T-helper 1 cell treated with Interleukin-12 subunit alpha and Interleukin-12 subunit beta and Interleukin-4 antibody, amounts not matched to agents 30 μg/mL and 1 μg/mL, for 36 hours (primary cell): ENCODE results near the gene MRPL23.
"Not testable (repeated sequence)": the region's sequence is repeated elsewhere in the genome, so short reads cannot be mapped to it uniquely, and the experiment has no call there.

Source experiments
- H3K27ac Mint-ChIP-seq: one replicate; pipeline ENCODE4 v1.8.0; 2021; ENCODE audit warnings: mild to moderate bottlenecking, mixed read lengths
- H3K27me3 Mint-ChIP-seq: one replicate; pipeline ENCODE4 v1.8.0; 2021; ENCODE audit warnings: low read depth, mixed read lengths
- H3K36me3 Mint-ChIP-seq: one replicate; pipeline ENCODE4 v1.8.0; 2021; ENCODE audit warnings: low read depth, mixed read lengths
- H3K4me1 Mint-ChIP-seq: one replicate; pipeline ENCODE4 v1.8.0; 2021; ENCODE audit warnings: low read depth, mixed read lengths
- H3K4me3 Mint-ChIP-seq: one replicate; pipeline ENCODE4 v1.8.0; 2021; ENCODE audit warnings: mild to moderate bottlenecking, moderate library complexity, mixed read lengths
- H3K9me3 Mint-ChIP-seq: one replicate; pipeline ENCODE4 v1.8.0; 2021; ENCODE audit warnings: mixed read lengths

MRPL23 gene

DNA sequence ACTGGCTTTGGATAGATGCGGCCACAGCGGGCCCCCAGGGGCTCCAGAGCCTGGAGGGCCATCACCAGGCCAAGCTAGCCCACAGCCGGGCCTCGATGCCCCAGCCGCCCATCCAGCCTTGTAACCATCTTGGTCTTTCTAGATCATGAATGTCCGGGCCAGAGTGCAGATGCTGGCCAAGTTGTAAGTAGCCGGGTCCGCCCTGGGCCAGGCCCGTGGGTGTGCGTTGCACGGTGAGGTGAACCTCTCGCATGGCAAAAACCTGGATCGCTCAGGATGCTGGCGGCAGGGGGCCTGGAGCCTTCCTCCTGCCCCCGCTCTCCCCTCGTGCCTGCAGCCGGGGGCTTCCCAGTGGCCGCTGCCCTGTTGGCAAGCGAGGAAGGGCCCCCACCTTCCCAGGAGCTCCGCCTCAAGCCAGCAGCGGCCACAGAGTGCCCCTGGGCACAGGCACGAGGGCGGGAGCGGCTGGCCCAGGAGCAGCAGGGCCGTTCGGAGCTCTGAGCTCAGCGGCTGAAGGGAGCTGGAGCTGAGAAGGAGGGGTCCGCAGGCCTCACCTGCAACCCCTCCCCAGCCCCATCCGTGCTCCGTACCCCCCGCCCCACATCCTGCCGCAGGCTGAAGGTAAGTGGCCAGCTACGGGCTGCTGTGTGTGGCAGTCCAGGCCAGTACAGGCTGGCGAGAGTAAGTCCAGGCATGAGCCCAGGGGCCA lies 10.9 kb upstream of the MRPL23 start:
- H3K36me3 Mint-ChIP-seq: no peaks in the 10 kb centered on the region
- no peak overlapping the region for H3K27ac Mint-ChIP-seq
- peaks cover 4% of the 10 kb centered on the region for H3K4me1 Mint-ChIP-seq
- H3K27me3 Mint-ChIP-seq: peaks cover 4% of the 10 kb centered on the region
- no peaks in the 10 kb centered on the region for H3K9me3 Mint-ChIP-seq
- H3K4me3 Mint-ChIP-seq: no peak overlapping the region

DNA sequence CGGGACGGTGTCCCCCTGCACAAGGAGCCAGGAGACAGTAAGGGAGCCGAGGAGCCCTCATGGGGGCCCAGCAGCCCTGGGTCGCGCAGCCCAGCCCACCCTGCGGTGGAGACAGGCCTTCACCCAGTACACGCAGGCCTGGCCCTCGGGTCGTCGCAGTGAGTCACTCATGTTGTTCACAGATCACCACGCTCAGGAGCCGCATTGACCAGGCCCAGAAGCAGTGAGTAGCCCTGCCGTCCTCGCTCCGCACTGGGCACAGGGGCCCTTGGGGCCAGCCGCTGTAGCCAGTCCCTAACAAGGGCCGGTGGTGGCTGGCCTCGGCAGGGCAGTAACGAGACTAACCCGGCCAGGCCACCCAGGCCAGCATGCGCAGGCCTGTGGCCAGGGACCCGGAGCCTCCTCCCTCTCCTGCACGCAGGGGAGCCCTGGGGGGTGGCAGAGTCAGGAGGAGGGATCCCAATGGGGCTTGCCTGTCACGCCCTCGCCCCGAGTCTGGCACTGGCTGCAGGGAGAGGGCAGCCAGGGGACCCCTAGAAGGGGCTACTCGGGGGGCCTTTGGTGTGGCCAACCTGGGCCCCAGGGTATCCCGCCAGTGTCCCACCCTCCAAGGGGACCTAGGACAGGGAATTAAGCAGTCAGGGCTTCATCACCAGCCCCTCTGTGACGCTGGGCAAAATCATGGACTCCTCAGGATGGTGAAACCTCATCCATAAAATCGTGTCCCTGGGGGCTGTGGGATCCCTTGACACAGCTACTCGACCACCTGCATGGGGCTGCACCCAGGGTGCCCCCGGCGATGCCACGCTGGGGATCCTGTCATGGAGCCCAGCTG lies 10.1 kb upstream of the MRPL23 start:
- H3K36me3 Mint-ChIP-seq: no peaks in the 10 kb centered on the region
- H3K27ac Mint-ChIP-seq: no peak overlapping the region
- no peak overlapping the region for H3K4me3 Mint-ChIP-seq
- peaks cover 4% of the 10 kb centered on the region for H3K4me1 Mint-ChIP-seq
- no peaks in the 10 kb centered on the region for H3K27me3 Mint-ChIP-seq
- no peaks in the 10 kb centered on the region for H3K9me3 Mint-ChIP-seq

DNA sequence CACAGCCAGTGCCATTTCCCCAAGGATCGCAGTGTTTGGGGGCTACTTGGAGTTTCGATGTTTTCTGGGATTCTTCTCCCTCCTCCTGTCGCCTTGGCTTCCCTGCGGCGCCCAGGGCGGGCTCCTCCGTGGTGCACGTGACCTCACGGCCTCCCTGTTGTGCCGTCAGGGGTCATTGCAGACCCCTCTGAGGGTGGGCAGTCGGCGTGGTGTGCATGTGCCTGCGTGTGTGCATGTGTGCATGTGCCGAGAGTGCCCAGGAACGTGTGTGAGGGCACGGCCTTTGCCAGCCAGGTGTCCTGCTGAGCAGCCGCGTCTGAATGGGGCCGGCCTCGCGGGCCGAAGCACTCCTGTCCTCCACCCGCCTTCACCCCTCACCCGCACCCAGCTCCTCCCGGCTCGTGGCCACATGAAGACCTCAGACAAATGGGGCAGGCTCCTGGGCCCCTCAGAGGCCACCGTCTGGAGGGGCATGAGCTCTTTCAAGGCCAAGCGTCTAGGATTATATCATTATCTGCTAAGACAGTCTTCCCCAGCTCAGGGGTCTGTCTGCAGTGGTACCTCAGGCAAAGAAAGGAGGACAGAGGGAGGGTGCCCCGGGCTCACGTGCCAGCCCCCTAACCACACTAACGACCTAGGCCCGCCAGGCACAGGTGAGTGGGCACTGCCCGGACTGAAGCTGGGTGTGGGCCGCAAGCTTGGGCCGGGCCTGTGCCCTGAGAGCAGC lies 9.4 kb upstream of the MRPL23 start:
- Mint-ChIP-seq H3K9me3 (no peaks in the 10 kb centered on the region), H3K4me1 (peaks cover 4% of the 10 kb centered on the region), H3K27ac (no peak overlapping the region), H3K4me3 (no peak overlapping the region), H3K27me3 (no peaks in the 10 kb centered on the region), H3K36me3 (no peaks in the 10 kb centered on the region)

DNA sequence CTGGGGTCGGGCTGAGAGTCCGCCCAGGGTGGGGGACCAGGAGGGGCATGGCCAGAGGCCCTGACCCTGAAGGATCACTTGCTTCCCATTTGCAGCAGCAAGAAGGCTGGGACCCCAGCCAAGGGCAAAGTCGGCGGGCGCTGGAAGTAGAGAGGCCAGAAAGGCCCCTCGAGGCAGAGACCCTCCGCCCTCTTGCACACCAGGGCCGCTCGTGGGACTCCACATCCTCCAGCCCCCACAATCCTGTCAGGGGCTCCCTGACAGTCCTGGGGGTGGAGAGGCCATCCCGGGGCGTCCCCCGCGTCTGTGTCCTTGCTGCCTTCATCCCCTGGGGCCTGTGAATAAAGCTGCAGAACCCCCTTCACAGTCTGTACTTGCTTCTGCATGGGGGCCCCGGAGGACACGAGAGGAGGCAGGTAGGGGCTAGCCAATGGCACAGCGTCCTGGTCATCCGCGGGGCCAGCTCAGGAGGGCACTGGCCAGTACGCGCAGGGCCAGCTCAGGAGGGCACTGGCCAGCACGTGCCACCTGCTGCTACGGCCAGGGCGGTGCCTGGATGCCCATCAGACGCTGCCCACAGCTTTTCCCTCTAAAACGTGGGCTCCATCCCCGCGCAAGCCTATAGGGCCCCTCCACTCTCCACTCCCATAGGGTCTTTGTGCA lies 8.7 kb upstream of the MRPL23 start:
- Mint-ChIP-seq H3K27me3 (no peaks in the 10 kb centered on the region), H3K27ac (no peak overlapping the region), H3K4me3 (no peak overlapping the region), H3K36me3 (no peaks in the 10 kb centered on the region), H3K9me3 (no peaks in the 10 kb centered on the region), H3K4me1 (peaks cover 4% of the 10 kb centered on the region)

GRCh38 chr11:1939006-1939625 lies 8.0 kb upstream of the MRPL23 start:
- H3K4me3 Mint-ChIP-seq: no peak overlapping the region
- H3K4me1 Mint-ChIP-seq: peaks cover 4% of the 10 kb centered on the region
- no peaks in the 10 kb centered on the region for H3K27me3 Mint-ChIP-seq
- no peaks in the 10 kb centered on the region for H3K36me3 Mint-ChIP-seq
- no peaks in the 10 kb centered on the region for H3K9me3 Mint-ChIP-seq
- H3K27ac Mint-ChIP-seq: no peak overlapping the region

GRCh38 chr11:1939788-1940187 lies 7.3 kb upstream of the MRPL23 start:
- H3K4me1 Mint-ChIP-seq, H3K36me3 Mint-ChIP-seq, H3K9me3 Mint-ChIP-seq, H3K27me3 Mint-ChIP-seq, H3K4me3 Mint-ChIP-seq: not testable (repeated sequence)
- H3K27ac Mint-ChIP-seq: peak overlapping the region; percentile 33

DNA sequence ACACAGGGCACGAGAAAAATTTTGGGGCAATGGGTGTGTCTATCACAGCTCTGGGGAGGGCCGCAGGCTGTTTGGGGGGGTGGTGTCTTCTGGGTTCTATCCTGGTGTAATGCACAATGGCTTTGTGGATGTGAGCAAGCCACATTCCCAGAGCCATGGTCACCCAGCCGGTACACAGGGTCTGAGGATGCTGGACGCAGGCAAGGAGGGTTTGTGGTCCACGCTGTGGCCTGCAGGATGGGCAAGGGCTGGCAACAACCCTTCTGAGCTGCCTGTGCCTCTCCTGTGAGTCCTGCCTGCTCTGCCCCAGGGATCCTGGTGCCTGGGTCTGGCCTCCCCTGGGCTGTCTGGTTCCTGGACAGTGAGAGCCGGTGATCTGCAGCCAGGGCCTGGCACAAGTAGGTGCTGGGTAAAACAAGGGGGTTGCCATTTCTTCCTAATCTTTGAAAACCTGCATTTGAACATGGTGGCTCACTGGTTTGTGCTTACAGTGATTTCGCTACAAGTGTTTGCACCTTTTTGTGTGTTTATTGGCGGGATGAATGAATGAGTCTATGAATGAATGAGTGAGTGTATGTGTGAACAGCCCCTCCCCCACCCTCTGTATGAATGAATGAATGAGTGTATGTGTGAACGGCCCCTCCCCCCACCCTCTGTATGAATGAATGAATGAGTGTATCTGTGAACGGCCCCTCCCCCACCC lies 4.4 kb upstream of the MRPL23 start:
- H3K36me3 Mint-ChIP-seq: no peaks in the 10 kb centered on the region
- no peaks in the 10 kb centered on the region for H3K27me3 Mint-ChIP-seq
- H3K9me3 Mint-ChIP-seq: no peaks in the 10 kb centered on the region
- no peak overlapping the region for H3K27ac Mint-ChIP-seq
- H3K4me3 Mint-ChIP-seq: no peak overlapping the region
- H3K4me1 Mint-ChIP-seq: peaks cover 4% of the 10 kb centered on the region

DNA sequence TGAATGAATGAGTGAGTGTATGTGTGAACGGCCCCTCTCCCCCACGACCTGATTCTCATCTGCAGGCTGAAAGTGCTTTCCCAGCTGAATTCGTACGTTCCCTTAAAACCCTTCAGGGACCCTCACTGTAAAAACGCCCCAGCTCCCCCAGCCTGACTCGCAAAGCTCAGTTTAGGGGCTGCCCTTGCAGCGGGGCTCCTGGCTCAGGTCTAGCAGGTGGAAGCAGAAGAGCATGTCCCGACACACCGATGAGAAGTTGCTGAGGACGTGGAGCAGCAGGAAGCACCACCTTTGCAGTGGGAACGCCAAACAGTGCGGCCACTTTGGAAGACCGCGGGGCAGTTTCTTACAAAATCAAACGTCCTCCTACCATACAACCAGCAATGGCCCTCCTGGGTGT lies 3.6 kb upstream of the MRPL23 start:
- Mint-ChIP-seq H3K27me3 (no peaks in the 10 kb centered on the region), H3K4me1 (peaks cover 4% of the 10 kb centered on the region), H3K36me3 (no peaks in the 10 kb centered on the region), H3K9me3 (no peaks in the 10 kb centered on the region), H3K27ac (no peak overlapping the region), H3K4me3 (no peak overlapping the region)

DNA sequence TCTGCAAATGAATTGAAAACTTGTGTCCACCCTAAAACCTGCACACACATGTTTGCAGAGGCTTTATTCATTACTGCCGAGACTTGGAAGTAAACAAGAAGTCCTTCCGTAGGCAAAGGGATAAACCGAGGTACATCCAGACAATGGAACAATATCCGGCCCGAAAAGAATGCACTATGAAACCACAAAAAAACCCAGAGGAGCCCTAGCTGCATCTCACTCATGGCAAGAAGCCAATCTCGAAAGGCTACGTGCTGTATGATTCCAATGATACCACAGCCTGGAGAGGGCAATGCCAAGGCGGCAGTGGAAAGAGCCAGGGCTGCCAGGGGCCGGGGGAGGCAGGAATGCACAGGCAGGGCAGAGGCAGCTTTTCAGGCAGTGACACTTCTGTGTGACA lies 3.2 kb upstream of the MRPL23 start:
- Mint-ChIP-seq H3K36me3 (no peaks in the 10 kb centered on the region), H3K4me1 (peaks cover 4% of the 10 kb centered on the region), H3K9me3 (no peaks in the 10 kb centered on the region), H3K27me3 (no peaks in the 10 kb centered on the region), H3K4me3 (no peak overlapping the region), H3K27ac (no peak overlapping the region)

DNA sequence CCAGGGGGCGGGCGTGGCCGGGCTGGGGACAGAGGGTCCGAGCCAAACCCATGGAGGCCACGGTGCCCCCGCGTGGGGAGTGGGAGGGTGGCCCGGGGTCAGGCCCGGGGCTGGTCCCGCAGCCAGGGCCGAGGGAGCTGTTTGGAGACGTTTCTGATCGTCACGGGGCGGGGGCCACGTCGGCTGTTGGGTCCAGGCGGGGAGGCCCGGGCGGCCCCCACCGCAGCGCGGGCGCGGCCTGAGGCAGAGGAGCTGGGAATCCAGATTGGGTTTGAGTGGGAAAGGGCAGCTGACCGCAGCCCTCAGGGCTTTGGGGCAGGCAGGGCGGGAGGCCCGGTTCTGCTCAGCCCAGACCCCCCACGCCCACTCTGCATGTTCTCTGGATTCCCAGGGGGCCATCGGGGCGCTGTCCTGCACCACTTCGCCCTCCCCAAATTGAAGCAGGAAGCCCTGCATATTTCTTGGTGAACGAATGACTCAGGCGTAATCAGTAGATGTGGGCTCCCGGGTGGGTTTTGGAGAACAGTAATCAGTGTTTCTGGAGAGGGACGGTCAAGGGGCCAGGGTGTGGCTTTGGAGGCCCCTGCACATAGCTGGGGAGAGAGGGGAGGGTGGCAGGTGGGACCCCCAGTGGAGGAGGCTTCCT lies 583 bp downstream of the MRPL23 start:
- no peaks in the 10 kb centered on the region for H3K4me1 Mint-ChIP-seq
- no peaks in the 10 kb centered on the region for H3K9me3 Mint-ChIP-seq
- H3K4me3 Mint-ChIP-seq: no peak overlapping the region
- no peaks in the 10 kb centered on the region for H3K27me3 Mint-ChIP-seq
- no peak overlapping the region for H3K27ac Mint-ChIP-seq
- no peaks in the 10 kb centered on the region for H3K36me3 Mint-ChIP-seq

DNA sequence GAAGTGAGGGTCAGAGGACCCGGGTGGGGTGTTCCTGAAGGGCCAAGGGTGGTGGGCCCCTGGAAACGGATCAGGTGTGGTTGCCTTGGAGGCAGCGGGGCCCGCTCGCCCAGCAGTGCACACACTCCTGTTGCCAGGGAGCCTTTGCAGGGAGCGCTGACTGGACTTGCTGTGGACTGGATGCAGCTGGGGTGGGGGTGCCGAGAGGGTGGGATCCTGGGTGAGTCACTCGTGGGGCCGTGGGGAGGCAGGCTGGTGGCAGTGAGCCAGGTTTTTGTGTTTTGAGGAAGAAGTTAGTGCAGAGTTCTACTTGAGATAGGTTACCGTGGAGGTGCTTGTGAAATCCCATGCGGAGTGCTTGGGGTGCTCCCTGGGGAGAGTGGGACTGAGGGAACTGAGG lies 1.3 kb downstream of the MRPL23 start:
- Mint-ChIP-seq H3K9me3 (no peaks in the 10 kb centered on the region), H3K4me3 (no peak overlapping the region), H3K4me1 (no peaks in the 10 kb centered on the region), H3K27me3 (no peaks in the 10 kb centered on the region), H3K27ac (no peak overlapping the region), H3K36me3 (no peaks in the 10 kb centered on the region)

- no peaks in the 10 kb centered on the region for H3K27me3 Mint-ChIP-seq
- H3K36me3 Mint-ChIP-seq: no peaks in the 10 kb centered on the region
- H3K4me1 Mint-ChIP-seq: no peaks in the 10 kb centered on the region
- no peaks in the 10 kb centered on the region for H3K9me3 Mint-ChIP-seq
- no peak overlapping the region for H3K4me3 Mint-ChIP-seq
- H3K27ac Mint-ChIP-seq: no peak overlapping the region
Observed at GRCh38 chr11:1949302-1949701, 2.2 kb downstream of the MRPL23 start.

DNA sequence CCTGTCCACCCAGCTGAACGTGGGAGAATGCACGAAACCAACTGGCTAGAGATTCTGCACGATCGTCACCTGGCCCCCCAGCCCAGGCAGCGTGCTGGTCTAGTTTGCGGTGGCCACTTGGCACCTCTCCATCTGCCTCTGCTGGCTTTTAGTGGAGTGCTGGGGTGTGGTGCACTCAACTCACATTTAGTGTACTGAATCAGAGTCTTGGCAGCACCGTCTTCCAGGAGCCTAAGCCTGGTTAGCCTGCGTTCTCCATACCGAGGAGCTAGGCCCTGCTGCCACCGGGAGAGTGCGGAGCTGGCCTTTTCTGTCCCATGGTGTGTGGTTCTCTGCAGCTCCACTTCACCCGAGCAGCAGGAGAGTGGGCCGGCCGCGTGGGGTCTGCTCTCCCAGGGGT lies 2.8 kb downstream of the MRPL23 start:
- Mint-ChIP-seq H3K27me3 (no peaks in the 10 kb centered on the region), H3K36me3 (no peaks in the 10 kb centered on the region), H3K4me1 (no peaks in the 10 kb centered on the region), H3K9me3 (no peaks in the 10 kb centered on the region), H3K27ac (no peak overlapping the region), H3K4me3 (no peak overlapping the region)
